Measurements from ENCODE around the gene WNT5A. TPM values are rescaled to one million over a fixed set of nuclear protein-coding genes. Genes with fewer than 3 reads are reported as not detected.

The WNT5A gene
- polyA plus RNA-seq, 1 donor, result 11.4 TPM

- no peak overlapping the region for H3K27ac ChIP-seq (ENCODE audit: low read length)
- H3K4me1 ChIP-seq (ENCODE audit: control insufficient read depth, insufficient read depth, low read length), result no peaks in the 10 kb centered on the region
- no peak overlapping the region for H3K4me3 ChIP-seq (ENCODE audit: low read length)
- no CpG with 5 or more reads among the region's 6 CpGs for WGBS (ENCODE audit: insufficient coverage, low lambda C conversion rate)
- no peaks in the 10 kb centered on the region for H3K36me3 ChIP-seq (ENCODE audit: control insufficient read depth, insufficient read depth, low read length)
- DNase-seq, result no peak
- no peaks in the 10 kb centered on the region for H3K9me3 ChIP-seq (ENCODE audit: control insufficient read depth, low read depth, low read length)
- no peaks in the 10 kb centered on the region for H3K27me3 ChIP-seq (ENCODE audit: control insufficient read depth, insufficient read depth, low read length)
Observed at GRCh38 chr3:55431041-55431440, 56.1 kb downstream of the WNT5A start.

- Histone ChIP-seq H3K27ac (ENCODE audit: low read length) (no peak overlapping the region), H3K4me3 (ENCODE audit: low read length) (no peak overlapping the region), H3K36me3 (ENCODE audit: control insufficient read depth, insufficient read depth, low read length) (no peaks in the 10 kb centered on the region), H3K27me3 (ENCODE audit: control insufficient read depth, insufficient read depth, low read length) (no peaks in the 10 kb centered on the region), H3K4me1 (ENCODE audit: control insufficient read depth, insufficient read depth, low read length) (no peaks in the 10 kb centered on the region), H3K9me3 (ENCODE audit: control insufficient read depth, low read depth, low read length) (no peaks in the 10 kb centered on the region)
- DNase-seq, result peak in 1 of 2 donors; percentile 27
- 50% methylated on average over 1 of the region's 5 CpGs for WGBS (ENCODE audit: insufficient coverage, low lambda C conversion rate)
Observed at GRCh38 chr3:55427739-55428138, 59.4 kb downstream of the WNT5A start.

GRCh38 chr3:55426486-55426885, 60.6 kb downstream of the WNT5A start:
- Histone ChIP-seq H3K9me3 (ENCODE audit: control insufficient read depth, low read depth, low read length) (no peaks in the 10 kb centered on the region), H3K27ac (ENCODE audit: low read length) (no peak overlapping the region), H3K4me3 (ENCODE audit: low read length) (no peak overlapping the region), H3K27me3 (ENCODE audit: control insufficient read depth, insufficient read depth, low read length) (no peaks in the 10 kb centered on the region), H3K36me3 (ENCODE audit: control insufficient read depth, insufficient read depth, low read length) (no peaks in the 10 kb centered on the region), H3K4me1 (ENCODE audit: control insufficient read depth, insufficient read depth, low read length) (no peaks in the 10 kb centered on the region)
- no peak for DNase-seq
- WGBS (ENCODE audit: insufficient coverage, low lambda C conversion rate), result no CpG with 5 or more reads among the region's 4 CpGs

- Histone ChIP-seq H3K36me3 (ENCODE audit: control insufficient read depth, insufficient read depth, low read length) (no peaks in the 10 kb centered on the region), H3K9me3 (ENCODE audit: control insufficient read depth, low read depth, low read length) (no peaks in the 10 kb centered on the region), H3K4me3 (ENCODE audit: low read length) (no peak overlapping the region), H3K27ac (ENCODE audit: low read length) (no peak overlapping the region), H3K27me3 (ENCODE audit: control insufficient read depth, insufficient read depth, low read length) (no peaks in the 10 kb centered on the region), H3K4me1 (ENCODE audit: control insufficient read depth, insufficient read depth, low read length) (no peaks in the 10 kb centered on the region)
- no peak for DNase-seq
- no CpG with 5 or more reads among the region's 5 CpGs for WGBS (ENCODE audit: insufficient coverage, low lambda C conversion rate)
Observed at GRCh38 chr3:55423782-55424181, 63.3 kb downstream of the WNT5A start.

- Histone ChIP-seq H3K27me3 (ENCODE audit: control insufficient read depth, insufficient read depth, low read length) (no peaks in the 10 kb centered on the region), H3K4me1 (ENCODE audit: control insufficient read depth, insufficient read depth, low read length) (peaks cover 8% of the 10 kb centered on the region), H3K9me3 (ENCODE audit: control insufficient read depth, low read depth, low read length) (no peaks in the 10 kb centered on the region), H3K27ac (ENCODE audit: low read length) (no peak overlapping the region), H3K4me3 (ENCODE audit: low read length) (no peak overlapping the region), H3K36me3 (ENCODE audit: control insufficient read depth, insufficient read depth, low read length) (no peaks in the 10 kb centered on the region)
- no CpG with 5 or more reads among the region's 1 CpG for WGBS (ENCODE audit: insufficient coverage, low lambda C conversion rate)
- no peak for DNase-seq
Observed at GRCh38 chr3:55417211-55417610, 69.9 kb downstream of the WNT5A start.

GRCh38 chr3:55416331-55416821, 70.7 kb downstream of the WNT5A start:
- no peaks in the 10 kb centered on the region for H3K9me3 ChIP-seq (ENCODE audit: control insufficient read depth, low read depth, low read length)

More at GRCh38 chr3:55416331-55416821, 70.7 kb downstream of the WNT5A start:
- H3K27ac ChIP-seq (ENCODE audit: low read length), result no peak overlapping the region
- H3K4me1 ChIP-seq (ENCODE audit: control insufficient read depth, insufficient read depth, low read length), result peaks cover 17% of the 10 kb centered on the region
- H3K27me3 ChIP-seq (ENCODE audit: control insufficient read depth, insufficient read depth, low read length), result no peaks in the 10 kb centered on the region
- no peak overlapping the region for H3K4me3 ChIP-seq (ENCODE audit: low read length)
- DNase-seq, result peak; percentile 65 to 69
- WGBS (ENCODE audit: insufficient coverage, low lambda C conversion rate), result no CpG with 5 or more reads among the region's 3 CpGs
- no peaks in the 10 kb centered on the region for H3K36me3 ChIP-seq (ENCODE audit: control insufficient read depth, insufficient read depth, low read length)
